ENCODE data around the gene LRGUK.

Gene LRGUK

GRCh38 chr7:134284952-134285351, 157.8 kb downstream of the LRGUK start:
- TF ChIP-seq CTCF (IDR thresholded peaks at IDR 0.05): no peak
- Histone ChIP-seq H3K27ac (no peak overlapping the region), H3K9me3 (no peaks in the 10 kb centered on the region), H3K4me3 (ENCODE audit: low read depth in 1 of 2, low read length in 1 of 2) (no peak overlapping the region), H3K4me1 (ENCODE audit: control insufficient read depth in 1 of 2, insufficient read depth in 1 of 2, low read depth in 1 of 2, low read length in 1 of 2) (no peaks in the 10 kb centered on the region), H3K27me3 (no peaks in the 10 kb centered on the region), H3K36me3 (no peaks in the 10 kb centered on the region)

GRCh38 chr7:134287916-134288659, 160.9 kb downstream of the LRGUK start:
- Histone ChIP-seq H3K27ac (no peak overlapping the region), H3K9me3 (no peaks in the 10 kb centered on the region), H3K4me3 (ENCODE audit: low read depth in 1 of 2, low read length in 1 of 2) (no peak overlapping the region), H3K4me1 (ENCODE audit: control insufficient read depth in 1 of 2, insufficient read depth in 1 of 2, low read depth in 1 of 2, low read length in 1 of 2) (no peaks in the 10 kb centered on the region), H3K36me3 (no peaks in the 10 kb centered on the region), H3K27me3 (no peaks in the 10 kb centered on the region)
- TF ChIP-seq CTCF (IDR thresholded peaks at IDR 0.05): no peak

- H3K9me3 ChIP-seq: no peaks in the 10 kb centered on the region
- no peaks in the 10 kb centered on the region for H3K27me3 ChIP-seq
- H3K4me3 ChIP-seq (ENCODE audit: low read depth in 1 of 2, low read length in 1 of 2): no peak overlapping the region
- no peak overlapping the region for H3K27ac ChIP-seq
- no peak for TF ChIP-seq CTCF (IDR thresholded peaks at IDR 0.05)
- H3K4me1 ChIP-seq (ENCODE audit: control insufficient read depth in 1 of 2, insufficient read depth in 1 of 2, low read depth in 1 of 2, low read length in 1 of 2): no peaks in the 10 kb centered on the region
- H3K36me3 ChIP-seq: no peaks in the 10 kb centered on the region
Measured at GRCh38 chr7:134289423-134289822, 162.3 kb downstream of the LRGUK start.

GRCh38 chr7:134289841-134290240, 162.7 kb downstream of the LRGUK start:
- Histone ChIP-seq H3K36me3 (no peaks in the 10 kb centered on the region), H3K4me1 (ENCODE audit: control insufficient read depth in 1 of 2, insufficient read depth in 1 of 2, low read depth in 1 of 2, low read length in 1 of 2) (no peaks in the 10 kb centered on the region), H3K27me3 (no peaks in the 10 kb centered on the region), H3K4me3 (ENCODE audit: low read depth in 1 of 2, low read length in 1 of 2) (no peak overlapping the region), H3K27ac (no peak overlapping the region), H3K9me3 (no peaks in the 10 kb centered on the region)
- no peak for TF ChIP-seq CTCF (IDR thresholded peaks at IDR 0.05)

GRCh38 chr7:134290286-134290685, 163.1 kb downstream of the LRGUK start:
- TF ChIP-seq CTCF (IDR thresholded peaks at IDR 0.05): no peak
- H3K9me3 ChIP-seq: no peaks in the 10 kb centered on the region

More at GRCh38 chr7:134290286-134290685, 163.1 kb downstream of the LRGUK start:
- no peak overlapping the region for H3K4me3 ChIP-seq (ENCODE audit: low read depth in 1 of 2, low read length in 1 of 2)
- H3K27me3 ChIP-seq: no peaks in the 10 kb centered on the region
- no peaks in the 10 kb centered on the region for H3K36me3 ChIP-seq
- H3K27ac ChIP-seq: no peak overlapping the region
- H3K4me1 ChIP-seq (ENCODE audit: control insufficient read depth in 1 of 2, insufficient read depth in 1 of 2, low read depth in 1 of 2, low read length in 1 of 2): no peaks in the 10 kb centered on the region
